ENCODE measurements around the gene MT1X. TPM values are rescaled to one million over a fixed set of nuclear protein-coding genes. Genes with fewer than 3 reads are reported as not detected.

MT1X gene
- total RNA-seq, 1 donor from 2014 or later = 63.8 TPM

- H3K9me3 Mint-ChIP-seq (ENCODE audit: unreplicated experiment) = peaks cover 7% of the 10 kb centered on the region
- no peak for DNase-seq (ENCODE audit: extremely low spot score, unreplicated experiment)
- TF ChIP-seq CTCF (IDR thresholded peaks at IDR 0.05) = no peak
Measured at GRCh38 chr16:56722200-56722842, 40.1 kb downstream of the MT1X start.

DNA sequence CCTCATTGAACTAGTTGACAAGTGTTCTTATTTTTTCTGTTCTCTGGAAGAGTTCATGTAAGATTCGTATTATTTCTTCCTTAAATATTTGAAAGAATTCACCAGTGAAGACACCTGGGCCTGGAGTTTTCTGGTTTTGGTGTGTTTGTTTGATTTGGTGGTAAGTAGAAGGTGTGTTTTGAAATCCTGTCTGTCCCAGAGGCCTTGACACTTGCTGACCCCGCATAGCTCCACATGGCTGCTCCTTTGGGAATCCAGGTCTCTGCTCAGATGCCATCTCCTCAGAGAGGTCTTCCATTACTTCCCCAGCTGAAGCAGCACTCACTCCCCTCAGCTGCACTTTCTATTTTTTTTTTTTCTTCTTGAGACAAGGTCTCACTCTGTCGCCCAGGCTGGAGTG, 41.9 kb downstream of the MT1X start:
- DNase-seq (ENCODE audit: extremely low spot score, unreplicated experiment) = no peak
- H3K27ac Mint-ChIP-seq (ENCODE audit: unreplicated experiment) = no peak overlapping the region
- no peak for TF ChIP-seq CTCF (IDR thresholded peaks at IDR 0.05)
- H3K4me3 Mint-ChIP-seq (ENCODE audit: unreplicated experiment) = no peak overlapping the region
- peaks cover 7% of the 10 kb centered on the region for H3K9me3 Mint-ChIP-seq (ENCODE audit: unreplicated experiment)
- H3K27me3 Mint-ChIP-seq (ENCODE audit: unreplicated experiment) = peaks cover 21% of the 10 kb centered on the region
- peaks cover 2% of the 10 kb centered on the region for H3K36me3 Mint-ChIP-seq (ENCODE audit: unreplicated experiment)
- peaks cover 10% of the 10 kb centered on the region for H3K4me1 Mint-ChIP-seq (ENCODE audit: unreplicated experiment)

More at GRCh38 chr16:56722200-56722842, 40.1 kb downstream of the MT1X start:
- Mint-ChIP-seq H3K27ac (ENCODE audit: unreplicated experiment) (no peak overlapping the region), H3K4me1 (ENCODE audit: unreplicated experiment) (no peaks in the 10 kb centered on the region), H3K36me3 (ENCODE audit: unreplicated experiment) (peaks cover 2% of the 10 kb centered on the region), H3K27me3 (ENCODE audit: unreplicated experiment) (peaks cover 25% of the 10 kb centered on the region), H3K4me3 (ENCODE audit: unreplicated experiment) (no peak overlapping the region)

DNA sequence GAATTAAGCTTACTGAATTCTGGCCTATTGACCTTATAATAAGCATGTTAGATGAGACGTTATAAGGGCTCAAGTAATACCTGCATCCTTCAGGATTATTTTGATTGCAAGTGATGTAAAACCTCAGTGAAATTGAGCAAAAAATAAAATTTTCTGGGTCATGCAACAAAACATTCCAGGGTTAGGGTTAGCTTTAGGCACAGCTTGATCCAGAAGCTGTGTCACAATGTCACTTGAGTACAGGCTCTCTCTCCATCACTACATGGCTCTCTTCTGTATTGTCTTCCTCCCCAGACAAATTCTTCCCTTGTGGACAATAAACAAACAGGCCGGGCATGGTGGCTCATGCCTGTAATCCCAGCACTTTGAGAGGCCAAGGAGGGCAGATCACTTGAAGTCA, 44.0 kb downstream of the MT1X start:
- H3K4me3 Mint-ChIP-seq (ENCODE audit: unreplicated experiment) = no peak overlapping the region
- peaks cover 2% of the 10 kb centered on the region for H3K36me3 Mint-ChIP-seq (ENCODE audit: unreplicated experiment)
- peaks cover 21% of the 10 kb centered on the region for H3K27me3 Mint-ChIP-seq (ENCODE audit: unreplicated experiment)
- H3K9me3 Mint-ChIP-seq (ENCODE audit: unreplicated experiment) = peaks cover 7% of the 10 kb centered on the region
- H3K27ac Mint-ChIP-seq (ENCODE audit: unreplicated experiment) = no peak overlapping the region
- H3K4me1 Mint-ChIP-seq (ENCODE audit: unreplicated experiment) = peaks cover 23% of the 10 kb centered on the region
- DNase-seq (ENCODE audit: extremely low spot score, unreplicated experiment) = no peak
- no peak for TF ChIP-seq CTCF (IDR thresholded peaks at IDR 0.05)

- Mint-ChIP-seq H3K4me3 (ENCODE audit: unreplicated experiment) (no peak overlapping the region), H3K36me3 (ENCODE audit: unreplicated experiment) (peaks cover 2% of the 10 kb centered on the region), H3K9me3 (ENCODE audit: unreplicated experiment) (peaks cover 7% of the 10 kb centered on the region), H3K27ac (ENCODE audit: unreplicated experiment) (no peak overlapping the region), H3K4me1 (ENCODE audit: unreplicated experiment) (peaks cover 24% of the 10 kb centered on the region), H3K27me3 (ENCODE audit: unreplicated experiment) (peaks cover 17% of the 10 kb centered on the region)
- TF ChIP-seq CTCF (IDR thresholded peaks at IDR 0.05) = no peak
- peak; percentile 56 for DNase-seq (ENCODE audit: extremely low spot score, unreplicated experiment)
Measured at GRCh38 chr16:56726926-56727325, 44.7 kb downstream of the MT1X start.

DNA sequence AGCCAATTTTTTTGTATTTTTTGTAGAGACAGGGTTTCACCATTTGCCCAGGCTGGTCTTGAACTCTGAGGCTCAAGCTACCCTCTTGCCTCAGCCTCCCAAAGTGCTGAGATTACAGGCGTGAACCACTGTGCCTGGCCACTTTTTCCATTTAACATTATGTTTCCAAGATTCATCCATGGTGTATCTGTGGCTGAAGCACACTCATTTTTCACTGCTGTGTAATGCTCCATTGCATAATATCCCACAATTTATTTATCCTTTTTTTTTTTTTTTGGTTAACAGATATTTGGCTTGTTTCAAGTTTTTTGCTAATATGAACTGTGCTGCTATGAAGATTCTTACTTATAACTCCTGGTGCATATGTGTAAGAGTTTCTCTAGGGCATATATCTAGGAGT, 45.8 kb downstream of the MT1X start:
- H3K4me3 Mint-ChIP-seq (ENCODE audit: unreplicated experiment) = no peak overlapping the region
- H3K36me3 Mint-ChIP-seq (ENCODE audit: unreplicated experiment) = no peaks in the 10 kb centered on the region
- peaks cover 7% of the 10 kb centered on the region for H3K27me3 Mint-ChIP-seq (ENCODE audit: unreplicated experiment)
- no peak overlapping the region for H3K27ac Mint-ChIP-seq (ENCODE audit: unreplicated experiment)
- H3K4me1 Mint-ChIP-seq (ENCODE audit: unreplicated experiment) = peaks cover 24% of the 10 kb centered on the region
- no peaks in the 10 kb centered on the region for H3K9me3 Mint-ChIP-seq (ENCODE audit: unreplicated experiment)
- DNase-seq (ENCODE audit: extremely low spot score, unreplicated experiment) = peak; percentile 13
- TF ChIP-seq CTCF (IDR thresholded peaks at IDR 0.05) = no peak

Measured in osteocyte (in vitro differentiated cells).